Measurements from ENCODE around the gene AOC2.
"Not testable (repeated sequence)": the region's sequence is repeated elsewhere in the genome, so short reads cannot be mapped to it uniquely, and the experiment has no call there.

AOC2 gene

DNA sequence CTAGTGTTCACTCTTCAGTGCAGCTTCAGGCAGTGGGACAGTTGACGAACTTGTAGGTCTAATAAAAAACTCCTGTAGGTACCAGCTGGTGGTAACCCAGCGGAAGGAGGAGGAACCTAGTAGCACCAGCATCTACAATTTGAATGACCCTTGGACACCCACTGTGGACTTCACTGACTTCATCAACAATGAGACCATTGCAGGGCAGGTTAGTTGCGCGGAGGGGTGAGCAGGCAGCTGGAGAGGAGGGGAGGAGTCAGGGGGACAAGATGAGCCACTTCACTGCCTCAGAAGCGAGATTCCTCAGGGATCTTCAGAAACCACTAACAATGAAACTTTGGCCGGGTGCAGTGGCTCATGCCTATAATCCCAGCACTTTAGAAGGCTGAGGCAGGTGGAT, 28.9 kb downstream of the AOC2 start:
- Histone ChIP-seq H3K4me3 (no peak overlapping the region), H3K4me1 (no peaks in the 10 kb centered on the region), H3K36me3 (replicated peaks) (no peaks in the 10 kb centered on the region), H3K9me3 (peaks cover 7% of the 10 kb centered on the region), H3K27me3 (ENCODE audit: low read depth) (no peaks in the 10 kb centered on the region)
- DNase-seq (ENCODE audit: low spot score in 2 of 2): no peak
- in situ Hi-C loops (cut with MboI; ENCODE audit: low sequenced_read_pairs): no loop called here

- H3K4me3 ChIP-seq; in situ Hi-C loops (cut with MboI; ENCODE audit: low sequenced_read_pairs); DNase-seq (ENCODE audit: low spot score in 2 of 2); H3K9me3 ChIP-seq; H3K27me3 ChIP-seq (ENCODE audit: low read depth); H3K4me1 ChIP-seq; H3K36me3 ChIP-seq (replicated peaks): not testable (repeated sequence)
Observed at GRCh38 chr17:42873932-42874695, 29.7 kb downstream of the AOC2 start.

GRCh38 chr17:42877037-42877436, 32.7 kb downstream of the AOC2 start:
- no peaks in the 10 kb centered on the region for H3K27me3 ChIP-seq (ENCODE audit: low read depth)
- H3K4me3 ChIP-seq: no peak overlapping the region
- no peak for DNase-seq (ENCODE audit: low spot score in 2 of 2)
- H3K36me3 ChIP-seq (replicated peaks): no peaks in the 10 kb centered on the region
- H3K4me1 ChIP-seq: no peaks in the 10 kb centered on the region
- in situ Hi-C loops (cut with MboI; ENCODE audit: low sequenced_read_pairs): no loop called here
- H3K9me3 ChIP-seq: no peaks in the 10 kb centered on the region

GRCh38 chr17:42878123-42878880, 33.9 kb downstream of the AOC2 start:
- in situ Hi-C loops (cut with MboI; ENCODE audit: low sequenced_read_pairs): no loop called here
- no peaks in the 10 kb centered on the region for H3K9me3 ChIP-seq
- H3K4me3 ChIP-seq: no peak overlapping the region
- no peak for DNase-seq (ENCODE audit: low spot score in 2 of 2)
- no peaks in the 10 kb centered on the region for H3K27me3 ChIP-seq (ENCODE audit: low read depth)
- no peaks in the 10 kb centered on the region for H3K4me1 ChIP-seq
- no peaks in the 10 kb centered on the region for H3K36me3 ChIP-seq (replicated peaks)

GRCh38 chr17:42878924-42879595, 34.7 kb downstream of the AOC2 start:
- no peak for DNase-seq (ENCODE audit: low spot score in 2 of 2)
- no peaks in the 10 kb centered on the region for H3K9me3 ChIP-seq
- no peak overlapping the region for H3K4me3 ChIP-seq
- no peaks in the 10 kb centered on the region for H3K27me3 ChIP-seq (ENCODE audit: low read depth)
- H3K4me1 ChIP-seq: no peaks in the 10 kb centered on the region
- in situ Hi-C loops (cut with MboI; ENCODE audit: low sequenced_read_pairs): no loop called here
- H3K36me3 ChIP-seq (replicated peaks): no peaks in the 10 kb centered on the region

- no peaks in the 10 kb centered on the region for H3K36me3 ChIP-seq (replicated peaks)
- DNase-seq (ENCODE audit: low spot score in 2 of 2): no peak
- in situ Hi-C loops (cut with MboI; ENCODE audit: low sequenced_read_pairs): no loop called here
Observed at GRCh38 chr17:42879596-42879985, 35.2 kb downstream of the AOC2 start.

GRCh38 chr17:42880776-42881310, 36.5 kb downstream of the AOC2 start:
- H3K36me3 ChIP-seq (replicated peaks): no peaks in the 10 kb centered on the region
- no peaks in the 10 kb centered on the region for H3K27me3 ChIP-seq (ENCODE audit: low read depth)
- in situ Hi-C loops (cut with MboI; ENCODE audit: low sequenced_read_pairs): no loop called here
- no peak for DNase-seq (ENCODE audit: low spot score in 2 of 2)
- H3K4me1 ChIP-seq: no peaks in the 10 kb centered on the region
- H3K9me3 ChIP-seq: no peaks in the 10 kb centered on the region
- H3K4me3 ChIP-seq: no peak overlapping the region

More at GRCh38 chr17:42879596-42879985, 35.2 kb downstream of the AOC2 start:
- Histone ChIP-seq H3K9me3 (no peaks in the 10 kb centered on the region), H3K27me3 (ENCODE audit: low read depth) (no peaks in the 10 kb centered on the region), H3K4me1 (no peaks in the 10 kb centered on the region), H3K4me3 (no peak overlapping the region)

DNA sequence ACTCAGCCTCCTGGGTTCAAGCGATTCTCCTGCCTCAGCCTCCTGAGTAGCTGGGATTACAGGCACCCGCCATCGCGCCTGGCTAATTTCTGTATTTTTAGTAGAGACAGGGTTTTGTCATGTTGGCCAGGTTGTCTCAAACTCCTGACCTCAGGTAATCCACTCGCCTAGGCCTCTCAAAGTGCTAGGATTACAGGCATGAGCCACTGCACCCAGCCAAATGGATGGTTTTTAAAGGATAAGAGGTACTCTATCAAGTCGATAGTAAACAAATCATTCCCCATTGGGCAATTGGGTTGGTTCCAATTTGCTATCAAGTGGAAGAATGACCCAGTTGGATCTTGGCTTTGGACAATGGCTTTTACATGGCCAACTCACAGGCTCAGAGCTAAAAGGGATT, 37.3 kb downstream of the AOC2 start:
- H3K27me3 ChIP-seq (ENCODE audit: low read depth); H3K9me3 ChIP-seq; DNase-seq (ENCODE audit: low spot score in 2 of 2); H3K4me3 ChIP-seq; in situ Hi-C loops (cut with MboI; ENCODE audit: low sequenced_read_pairs); H3K4me1 ChIP-seq; H3K36me3 ChIP-seq (replicated peaks): not testable (repeated sequence)

GRCh38 chr17:42882166-42882565, 37.8 kb downstream of the AOC2 start:
- Histone ChIP-seq H3K36me3 (replicated peaks) (no peaks in the 10 kb centered on the region), H3K4me1 (no peaks in the 10 kb centered on the region), H3K4me3 (no peak overlapping the region), H3K27me3 (ENCODE audit: low read depth) (no peaks in the 10 kb centered on the region), H3K9me3 (no peaks in the 10 kb centered on the region)
- in situ Hi-C loops (cut with MboI; ENCODE audit: low sequenced_read_pairs): no loop called here
- DNase-seq (ENCODE audit: low spot score in 2 of 2): no peak

- no peaks in the 10 kb centered on the region for H3K36me3 ChIP-seq (replicated peaks)
- no peak for DNase-seq (ENCODE audit: low spot score in 2 of 2)
- in situ Hi-C loops (cut with MboI; ENCODE audit: low sequenced_read_pairs): no loop called here
- no peaks in the 10 kb centered on the region for H3K27me3 ChIP-seq (ENCODE audit: low read depth)
- no peaks in the 10 kb centered on the region for H3K4me1 ChIP-seq
- H3K9me3 ChIP-seq: no peaks in the 10 kb centered on the region
- H3K4me3 ChIP-seq: no peak overlapping the region
Observed at GRCh38 chr17:42883802-42884558, 39.6 kb downstream of the AOC2 start.

GRCh38 chr17:42885806-42886205, 41.4 kb downstream of the AOC2 start:
- DNase-seq (ENCODE audit: low spot score in 2 of 2); H3K9me3 ChIP-seq; H3K4me1 ChIP-seq; in situ Hi-C loops (cut with MboI; ENCODE audit: low sequenced_read_pairs); H3K36me3 ChIP-seq (replicated peaks); H3K4me3 ChIP-seq; H3K27me3 ChIP-seq (ENCODE audit: low read depth): not testable (repeated sequence)

DNA sequence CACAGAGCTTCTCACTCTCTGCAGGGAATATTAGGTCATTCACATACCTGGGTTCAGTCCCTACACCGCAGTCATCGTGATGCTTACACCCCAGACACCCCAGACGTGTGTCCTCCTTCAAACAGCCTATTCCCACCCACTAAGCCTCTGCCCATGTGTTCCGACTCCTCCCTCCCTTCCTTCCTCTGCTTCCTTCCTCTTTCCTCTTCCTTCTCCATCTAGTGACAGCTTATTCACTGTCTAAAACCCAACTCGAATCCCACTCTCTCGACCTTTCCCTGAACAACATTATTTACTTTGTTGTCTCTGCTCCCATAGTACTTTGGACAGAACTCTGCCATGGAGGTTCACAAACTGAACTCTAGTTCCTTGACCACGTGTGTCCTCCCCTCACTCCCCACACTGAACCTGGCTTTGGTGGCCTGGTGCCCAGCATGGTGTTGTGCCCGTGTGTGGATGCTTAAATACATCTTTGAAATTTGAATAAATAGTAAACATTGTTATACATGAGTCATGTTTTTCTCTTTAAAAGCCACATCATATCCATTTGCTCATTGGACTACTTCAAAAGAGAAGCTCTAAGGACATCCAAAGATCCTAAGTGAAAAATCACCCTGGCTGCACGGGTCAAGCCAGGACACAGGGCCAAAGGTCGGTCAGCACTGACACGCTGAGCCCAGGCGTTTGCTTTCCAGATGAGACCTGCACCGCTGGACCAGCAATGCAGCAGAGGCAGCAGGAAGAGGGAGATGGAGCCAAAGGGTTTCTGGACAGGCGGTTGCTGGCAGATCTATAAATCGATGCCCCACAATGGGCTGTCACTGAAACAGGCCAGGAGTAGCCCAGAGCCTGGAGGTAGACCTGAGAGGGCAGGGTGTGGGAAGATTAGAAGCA, 42.1 kb downstream of the AOC2 start:
- in situ Hi-C loops (cut with MboI; ENCODE audit: low sequenced_read_pairs): no loop called here
- no peak overlapping the region for H3K4me3 ChIP-seq
- H3K9me3 ChIP-seq: no peaks in the 10 kb centered on the region
- no peaks in the 10 kb centered on the region for H3K4me1 ChIP-seq
- no peaks in the 10 kb centered on the region for H3K27me3 ChIP-seq (ENCODE audit: low read depth)
- no peaks in the 10 kb centered on the region for H3K36me3 ChIP-seq (replicated peaks)
- DNase-seq (ENCODE audit: low spot score in 2 of 2): no peak

GRCh38 chr17:42889809-42890208, 45.4 kb downstream of the AOC2 start:
- no peak for DNase-seq (ENCODE audit: low spot score in 2 of 2)
- Histone ChIP-seq H3K9me3 (no peaks in the 10 kb centered on the region), H3K4me1 (no peaks in the 10 kb centered on the region), H3K27me3 (ENCODE audit: low read depth) (no peaks in the 10 kb centered on the region; the same call in 1 of the 2 replicates), H3K36me3 (replicated peaks) (no peaks in the 10 kb centered on the region), H3K4me3 (no peak overlapping the region)
- in situ Hi-C loops (cut with MboI; ENCODE audit: low sequenced_read_pairs): no loop called here
